Kidney epithelial cell (primary cell): Measurements from ENCODE around the gene FAAH. TPM values are rescaled to one million over a fixed set of nuclear protein-coding genes. Genes with fewer than 3 reads are reported as not detected.

Source experiments
- DNase-seq: peaks from one replicate; pipeline ENCODE4 v3.0.0-alpha.2; 2010; ENCODE audit warnings: low read depth
- H3K27me3 ChIP-seq: 2 replicates; pipeline ENCODE4 v1.6.0; 2011; ENCODE audit warnings: low read length; ENCODE audit not compliant: control insufficient read depth, insufficient read depth
- H3K36me3 ChIP-seq: 2 replicates; pipeline ENCODE4 v1.5.1; 2011; ENCODE audit warnings: low read length; ENCODE audit not compliant: control insufficient read depth, insufficient read depth
- H3K4me3 ChIP-seq: 2 replicates; pipeline ENCODE4 v1.5.1; 2011; ENCODE audit warnings: low read depth, mild to moderate bottlenecking, control low read depth, low read length
- total RNA-seq: library from RNA; depleted of rRNA; stranded (reverse); fragments of >200 nt; gene quantifications from 2 replicates; pipeline ENCODE4 v1.2.3, GENCODE V29; 2015
- TF ChIP-seq, protein P1 (sequence below): IDR thresholded peaks from 2 replicates; pipeline ENCODE4 v1.5.1; 2011; ENCODE audit warnings: mild to moderate bottlenecking, moderate library complexity, low read length, control low read depth, inconsistent platforms; ENCODE audit not compliant: insufficient read depth, poor library complexity, severe bottlenecking

FAAH gene
- total RNA-seq, 1 donor from 2014 or later: 8.5 TPM

DNA sequence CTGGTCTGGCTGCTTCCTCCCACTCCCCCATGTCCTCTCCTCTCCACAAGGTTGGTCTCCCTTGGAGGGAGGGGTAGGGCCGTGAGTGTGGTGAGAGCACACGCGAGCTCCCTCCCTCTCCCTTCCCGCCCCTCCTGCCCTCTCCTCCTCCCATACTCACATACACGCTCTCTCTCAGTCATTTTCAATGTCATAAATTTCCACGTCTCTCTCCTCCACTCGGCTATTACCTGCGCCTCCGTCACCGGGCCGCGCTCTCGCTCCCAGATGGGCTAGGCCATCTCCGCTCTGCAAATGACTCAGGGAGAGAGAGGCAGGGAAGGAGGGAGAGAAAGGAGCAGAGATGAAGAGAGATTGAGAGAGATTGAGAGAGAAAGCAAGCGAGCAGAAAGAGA, 58.8 kb downstream of the FAAH start:
- Histone ChIP-seq H3K4me3 (no peak overlapping the region), H3K27me3 (peaks cover 60% of the 10 kb centered on the region), H3K36me3 (no peaks in the 10 kb centered on the region)
- TF ChIP-seq, protein P1, sequence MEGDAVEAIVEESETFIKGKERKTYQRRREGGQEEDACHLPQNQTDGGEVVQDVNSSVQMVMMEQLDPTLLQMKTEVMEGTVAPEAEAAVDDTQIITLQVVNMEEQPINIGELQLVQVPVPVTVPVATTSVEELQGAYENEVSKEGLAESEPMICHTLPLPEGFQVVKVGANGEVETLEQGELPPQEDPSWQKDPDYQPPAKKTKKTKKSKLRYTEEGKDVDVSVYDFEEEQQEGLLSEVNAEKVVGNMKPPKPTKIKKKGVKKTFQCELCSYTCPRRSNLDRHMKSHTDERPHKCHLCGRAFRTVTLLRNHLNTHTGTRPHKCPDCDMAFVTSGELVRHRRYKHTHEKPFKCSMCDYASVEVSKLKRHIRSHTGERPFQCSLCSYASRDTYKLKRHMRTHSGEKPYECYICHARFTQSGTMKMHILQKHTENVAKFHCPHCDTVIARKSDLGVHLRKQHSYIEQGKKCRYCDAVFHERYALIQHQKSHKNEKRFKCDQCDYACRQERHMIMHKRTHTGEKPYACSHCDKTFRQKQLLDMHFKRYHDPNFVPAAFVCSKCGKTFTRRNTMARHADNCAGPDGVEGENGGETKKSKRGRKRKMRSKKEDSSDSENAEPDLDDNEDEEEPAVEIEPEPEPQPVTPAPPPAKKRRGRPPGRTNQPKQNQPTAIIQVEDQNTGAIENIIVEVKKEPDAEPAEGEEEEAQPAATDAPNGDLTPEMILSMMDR: no peak
- DNase-seq: no peak

DNA sequence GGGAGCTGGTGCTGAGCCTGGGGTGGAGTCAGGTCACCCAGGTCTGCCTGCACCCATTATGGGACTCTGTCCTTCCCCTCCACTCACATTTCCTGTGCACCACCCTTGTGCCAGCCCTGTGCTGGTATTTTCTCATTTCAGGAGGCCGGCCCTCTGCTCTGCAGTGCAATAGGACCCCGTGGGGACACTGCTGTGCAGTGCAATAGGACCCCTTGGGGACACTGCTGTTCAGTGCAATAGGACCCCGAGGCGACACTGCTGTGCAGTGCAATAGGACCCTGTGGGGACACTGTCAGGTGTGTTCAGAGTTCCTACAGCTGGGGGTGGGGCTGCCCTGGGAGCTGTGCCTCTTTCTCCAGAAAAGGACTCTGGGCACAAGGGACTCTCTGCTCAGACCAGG, 59.3 kb downstream of the FAAH start:
- TF ChIP-seq, protein P1: no peak
- no peaks in the 10 kb centered on the region for H3K36me3 ChIP-seq
- H3K4me3 ChIP-seq: no peak overlapping the region
- no peak for DNase-seq
- peaks cover 62% of the 10 kb centered on the region for H3K27me3 ChIP-seq

DNA sequence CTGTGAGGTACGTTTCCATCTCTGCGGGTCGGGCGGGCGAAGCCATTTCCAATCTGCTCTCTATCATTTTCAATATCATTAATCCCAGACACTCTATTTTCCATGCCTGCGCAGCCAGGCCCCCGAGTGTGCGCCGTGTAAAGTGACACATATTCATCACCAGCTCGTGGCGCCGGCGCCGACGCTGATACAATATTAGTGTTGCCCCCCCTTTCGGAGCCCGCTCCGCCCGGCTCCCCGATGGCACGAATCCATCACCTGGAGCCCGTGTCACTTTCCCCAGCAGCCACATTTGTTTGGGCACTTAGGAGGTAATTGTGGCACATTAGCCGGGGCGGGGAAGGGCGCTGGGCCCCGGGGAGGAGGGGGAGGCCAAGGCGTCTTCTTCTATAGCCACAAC, 61.8 kb downstream of the FAAH start:
- TF ChIP-seq, protein P1: no peak
- H3K27me3 ChIP-seq: peaks cover 52% of the 10 kb centered on the region
- H3K36me3 ChIP-seq: no peaks in the 10 kb centered on the region
- H3K4me3 ChIP-seq: no peak overlapping the region
- no peak for DNase-seq

DNA sequence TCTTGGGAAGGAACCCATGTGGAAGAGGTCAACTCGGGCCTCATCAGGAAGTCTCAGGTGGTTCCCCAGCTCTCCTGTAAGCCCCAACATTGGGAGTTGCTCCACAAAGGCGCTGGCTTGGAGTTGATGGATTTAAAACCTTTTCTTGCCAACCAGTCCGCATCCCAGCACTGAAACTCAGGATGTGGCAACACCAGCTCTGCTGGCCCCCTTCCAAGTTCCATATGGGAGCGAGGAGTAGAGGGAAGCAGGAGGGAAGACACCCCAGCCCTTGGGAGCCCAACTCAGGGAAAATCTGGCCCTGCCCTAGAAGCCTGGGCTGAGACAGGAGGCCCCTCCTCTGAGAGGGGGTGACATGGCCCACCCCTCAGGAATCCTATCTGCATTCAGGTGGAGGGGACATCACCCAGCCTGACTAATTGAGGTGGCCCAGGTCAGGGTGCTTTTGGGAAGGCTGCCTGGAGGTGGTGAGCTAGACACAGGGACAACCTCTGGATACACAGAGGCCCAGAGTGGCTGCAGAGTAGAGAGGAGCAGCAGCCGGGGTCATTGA, 62.4 kb downstream of the FAAH start:
- TF ChIP-seq, protein P1: no peak
- DNase-seq: no peak
- Histone ChIP-seq H3K27me3 (peaks cover 46% of the 10 kb centered on the region), H3K36me3 (no peaks in the 10 kb centered on the region), H3K4me3 (no peak overlapping the region)

DNA sequence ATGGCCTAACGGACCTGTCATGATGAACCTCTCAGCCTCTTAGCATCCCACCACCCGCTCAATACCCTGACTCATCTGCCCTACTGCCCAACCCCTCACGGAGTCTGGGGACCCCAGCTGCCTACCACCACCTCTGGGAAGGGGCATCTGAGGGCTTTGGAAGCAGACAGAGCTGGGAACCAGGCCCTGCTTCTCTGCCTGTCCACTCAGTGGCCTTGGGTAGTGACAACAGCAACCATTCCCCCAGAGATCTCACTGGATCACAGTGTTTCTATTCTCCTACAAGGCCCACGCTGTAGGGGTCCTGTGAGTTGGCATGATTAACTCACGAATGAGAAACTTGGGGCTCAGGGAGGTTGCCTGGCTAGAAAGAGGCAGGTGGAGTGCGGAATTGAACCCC, 63.1 kb downstream of the FAAH start:
- H3K27me3 ChIP-seq: peaks cover 42% of the 10 kb centered on the region
- H3K4me3 ChIP-seq: no peak overlapping the region
- no peaks in the 10 kb centered on the region for H3K36me3 ChIP-seq
- DNase-seq: no peak
- TF ChIP-seq, protein P1: no peak

DNA sequence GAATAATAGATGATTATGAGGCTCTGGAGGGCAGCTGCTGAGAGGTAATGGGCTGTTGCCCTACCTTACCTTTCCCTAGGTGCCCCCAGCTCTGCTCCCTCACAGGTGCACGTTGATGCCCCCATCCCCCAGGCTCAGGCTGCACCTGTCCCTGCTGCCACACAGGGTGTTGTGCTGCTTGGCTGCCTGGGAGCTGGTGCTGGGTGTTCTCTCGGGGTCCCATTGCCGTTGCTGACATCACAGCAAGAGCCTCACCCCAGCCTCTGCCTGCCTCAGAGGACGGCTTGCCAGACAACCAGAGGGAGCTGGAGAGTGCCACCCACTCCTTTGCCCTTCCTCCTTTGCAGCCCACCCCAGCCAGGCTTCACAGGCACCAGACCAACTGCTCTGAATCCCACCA, 64.1 kb downstream of the FAAH start:
- TF ChIP-seq, protein P1: no peak
- H3K27me3 ChIP-seq: peaks cover 33% of the 10 kb centered on the region
- H3K4me3 ChIP-seq: no peak overlapping the region
- no peaks in the 10 kb centered on the region for H3K36me3 ChIP-seq
- no peak for DNase-seq
